Stimulated activated CD8-positive, alpha-beta memory T cell treated with anti-CD3 and anti-CD28 coated beads, Interleukin-4, amount 100 ng/mL, for 48 hours (primary cell): ENCODE results near the gene GPR39.
"Not testable (repeated sequence)": the region's sequence is repeated elsewhere in the genome, so short reads cannot be mapped to it uniquely, and the experiment has no call there.

Source experiments
- DNase-seq: peaks from one replicate; pipeline ENCODE4 v3.0.0-alpha.2; 2020

GPR39 gene

GRCh38 chr2:132416723-132417395, at the start of gene GPR39:
Gene GPR39 (plus strand): TSS chr2:132416805.
- DNase-seq = no peak

GRCh38 chr2:132368191-132368590, 48.4 kb upstream of the GPR39 start:
- DNase-seq = no peak

GRCh38 chr2:132372276-132372675, 44.3 kb upstream of the GPR39 start:
- DNase-seq = no peak

GRCh38 chr2:132373391-132374135, 43.0 kb upstream of the GPR39 start:
- DNase-seq = no peak

- DNase-seq = no peak
Measured at GRCh38 chr2:132374151-132374550, 42.5 kb upstream of the GPR39 start.

- DNase-seq = no peak
Measured at GRCh38 chr2:132374551-132374950, 42.1 kb upstream of the GPR39 start.

- no peak for DNase-seq
Measured at GRCh38 chr2:132374961-132375360, 41.6 kb upstream of the GPR39 start.

- no peak for DNase-seq
Measured at GRCh38 chr2:132381376-132381775, 35.2 kb upstream of the GPR39 start.

GRCh38 chr2:132383956-132384355, 32.6 kb upstream of the GPR39 start:
- no peak for DNase-seq

GRCh38 chr2:132384491-132385151, 32.0 kb upstream of the GPR39 start:
- DNase-seq = no peak

- DNase-seq = no peak
Measured at GRCh38 chr2:132387126-132387525, 29.5 kb upstream of the GPR39 start.

GRCh38 chr2:132390076-132390475, 26.5 kb upstream of the GPR39 start:
- no peak for DNase-seq

GRCh38 chr2:132391378-132391777, 25.2 kb upstream of the GPR39 start:
- DNase-seq = no peak

- no peak for DNase-seq
Measured at GRCh38 chr2:132392221-132392620, 24.4 kb upstream of the GPR39 start.

- DNase-seq = no peak
Measured at GRCh38 chr2:132392879-132393278, 23.7 kb upstream of the GPR39 start.

GRCh38 chr2:132397042-132397441, 19.6 kb upstream of the GPR39 start:
- DNase-seq = not testable (repeated sequence)

GRCh38 chr2:132400169-132400900, 16.3 kb upstream of the GPR39 start:
- DNase-seq = no peak

GRCh38 chr2:132400901-132401240, 15.7 kb upstream of the GPR39 start:
- DNase-seq = no peak

- DNase-seq = no peak
Measured at GRCh38 chr2:132401326-132401725, 15.3 kb upstream of the GPR39 start.

GRCh38 chr2:132403146-132403545, 13.5 kb upstream of the GPR39 start:
- DNase-seq = no peak

- no peak for DNase-seq
Measured at GRCh38 chr2:132404056-132404455, 12.5 kb upstream of the GPR39 start.

GRCh38 chr2:132407784-132408183, 8.8 kb upstream of the GPR39 start:
- DNase-seq = no peak

- DNase-seq = no peak
Measured at GRCh38 chr2:132412021-132412420, 4.6 kb upstream of the GPR39 start.
